Dendritic cell treated with granulocyte-macrophage colony-stimulating factor and Interleukin-4, amounts not matched to agents 40 ng/mL and 50 ng/mL, for 4 days (primary cell): ENCODE results near the gene DPM3.

ENCODE experiments used
- H3K27ac Mint-ChIP-seq: one replicate; pipeline ENCODE4 v1.8.0; 2022; ENCODE audit warnings: mild to moderate bottlenecking, mixed read lengths
- H3K27me3 Mint-ChIP-seq: one replicate; pipeline ENCODE4 v1.8.0; 2022; ENCODE audit warnings: mild to moderate bottlenecking, mixed read lengths
- H3K36me3 Mint-ChIP-seq: one replicate; pipeline ENCODE4 v1.8.0; 2022; ENCODE audit warnings: low read depth, mixed read lengths
- H3K4me1 Mint-ChIP-seq: one replicate; pipeline ENCODE4 v1.8.0; 2022; ENCODE audit warnings: low read depth, mixed read lengths
- H3K4me3 Mint-ChIP-seq: one replicate; pipeline ENCODE4 v1.8.0; 2022; ENCODE audit warnings: mild to moderate bottlenecking, moderate library complexity, mixed read lengths
- H3K9me3 Mint-ChIP-seq: one replicate; pipeline ENCODE4 v1.8.0; 2022; ENCODE audit warnings: mixed read lengths
- intact Hi-C: fragments of 100-400 bp; cut with micrococcal nuclease; formaldehyde crosslinking; loops from one replicate; pipeline ENCODE4 v1.15.0; 2022

DPM3 gene

GRCh38 chr1:155103325-155103724 is 37.0 kb downstream of the DPM3 start:
- H3K27me3 Mint-ChIP-seq: peaks cover 26% of the 10 kb centered on the region
- peaks cover 37% of the 10 kb centered on the region for H3K4me1 Mint-ChIP-seq
- H3K9me3 Mint-ChIP-seq: no peaks in the 10 kb centered on the region
- intact Hi-C loops: loop anchor here (5.0 kb wide), 1 partner anchor 34 kb away; the partner anchor contains the start of gene SLC50A1
- H3K36me3 Mint-ChIP-seq: no peaks in the 10 kb centered on the region
- no peak overlapping the region for H3K4me3 Mint-ChIP-seq
- H3K27ac Mint-ChIP-seq: no peak overlapping the region

DNA sequence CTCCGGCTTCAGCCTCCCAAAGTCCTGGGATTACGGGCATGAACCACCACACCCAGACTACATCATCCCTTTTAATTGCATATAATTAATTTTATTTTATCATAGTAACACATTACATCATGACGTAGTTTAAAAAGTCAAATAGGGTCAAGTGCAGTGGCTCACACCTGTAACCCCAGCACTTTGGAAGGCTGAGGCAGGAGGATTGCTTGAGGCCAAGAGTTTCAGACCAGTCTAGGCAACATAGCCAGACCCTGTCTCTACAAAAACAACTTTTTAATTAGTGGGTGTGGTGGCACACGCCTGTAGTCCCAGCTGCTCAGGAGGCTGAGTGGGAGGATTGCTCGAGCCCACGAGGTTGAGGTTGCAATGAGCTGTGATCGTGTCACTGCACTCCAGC is 41.0 kb downstream of the DPM3 start:
- Mint-ChIP-seq H3K4me3 (no peak overlapping the region), H3K27me3 (peaks cover 41% of the 10 kb centered on the region), H3K36me3 (no peaks in the 10 kb centered on the region), H3K4me1 (peaks cover 23% of the 10 kb centered on the region), H3K9me3 (no peaks in the 10 kb centered on the region), H3K27ac (no peak overlapping the region)
- intact Hi-C loops: no loop called here

- H3K27me3 Mint-ChIP-seq: peaks cover 69% of the 10 kb centered on the region
- no peaks in the 10 kb centered on the region for H3K9me3 Mint-ChIP-seq
- H3K4me1 Mint-ChIP-seq: peaks cover 20% of the 10 kb centered on the region
- intact Hi-C loops: no loop called here
- no peak overlapping the region for H3K4me3 Mint-ChIP-seq
- H3K36me3 Mint-ChIP-seq: no peaks in the 10 kb centered on the region
- no peak overlapping the region for H3K27ac Mint-ChIP-seq
Measured at GRCh38 chr1:155094622-155094948, 45.7 kb downstream of the DPM3 start.

DNA sequence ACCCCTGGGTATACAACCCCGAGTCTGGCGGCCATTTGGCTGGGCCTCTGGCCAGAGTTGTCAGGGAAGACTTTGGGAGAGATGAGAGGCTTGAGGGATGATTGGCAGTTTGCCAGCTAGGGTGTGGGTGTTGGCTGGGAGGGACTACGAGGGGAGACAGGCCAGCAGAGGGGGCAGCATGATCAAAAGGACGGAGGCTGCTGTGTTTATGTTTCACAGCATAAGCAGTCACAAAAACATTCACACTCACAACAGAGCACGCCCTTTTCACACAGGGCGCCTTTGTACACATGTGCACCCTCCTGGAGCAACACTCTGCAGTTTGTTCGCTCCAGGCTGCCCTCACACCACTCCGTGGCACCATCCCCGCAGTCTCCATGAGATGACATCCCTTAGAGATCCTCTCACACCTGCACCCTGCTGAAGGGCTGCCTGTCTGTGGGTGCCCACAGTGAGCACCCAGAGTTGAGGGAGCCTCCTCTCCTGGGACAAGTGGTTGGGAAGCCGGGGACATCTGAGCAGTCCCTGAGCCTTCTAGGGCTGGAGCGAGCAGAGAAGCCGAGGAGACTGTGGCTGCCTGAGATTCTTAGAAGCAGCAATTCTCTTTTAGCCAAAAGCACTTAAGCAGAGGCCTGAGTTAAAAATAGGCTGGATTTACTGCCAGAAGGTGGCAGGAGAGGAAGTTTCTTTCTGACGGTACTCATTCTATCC is 46.3 kb downstream of the DPM3 start:
- intact Hi-C loops: no loop called here
- H3K9me3 Mint-ChIP-seq: no peaks in the 10 kb centered on the region
- H3K4me3 Mint-ChIP-seq: no peak overlapping the region
- H3K4me1 Mint-ChIP-seq: peaks cover 20% of the 10 kb centered on the region
- no peak overlapping the region for H3K27ac Mint-ChIP-seq
- peaks cover 68% of the 10 kb centered on the region for H3K27me3 Mint-ChIP-seq
- no peaks in the 10 kb centered on the region for H3K36me3 Mint-ChIP-seq

DNA sequence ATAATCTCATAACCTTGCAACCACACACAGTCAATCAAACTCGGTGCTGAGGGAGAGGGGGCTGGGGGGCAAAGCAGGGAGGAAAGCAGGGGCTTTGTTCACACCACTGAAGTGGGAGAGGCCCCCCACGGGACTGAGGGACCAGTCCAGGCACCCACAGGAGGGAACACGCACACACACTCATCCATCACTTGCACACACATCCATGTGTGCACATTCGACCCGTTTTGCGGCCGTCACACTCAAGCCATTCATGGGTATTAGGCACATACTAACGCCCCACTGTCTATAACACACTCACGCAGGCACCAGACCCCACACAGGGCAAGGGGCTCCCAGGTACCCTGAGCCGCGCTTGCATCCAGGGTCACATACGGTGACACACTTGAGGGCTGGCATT is 47.7 kb downstream of the DPM3 start:
- no peaks in the 10 kb centered on the region for H3K36me3 Mint-ChIP-seq
- intact Hi-C loops: no loop called here
- H3K27ac Mint-ChIP-seq: no peak overlapping the region
- H3K27me3 Mint-ChIP-seq: peaks cover 65% of the 10 kb centered on the region
- no peak overlapping the region for H3K4me3 Mint-ChIP-seq
- peaks cover 20% of the 10 kb centered on the region for H3K4me1 Mint-ChIP-seq
- H3K9me3 Mint-ChIP-seq: no peaks in the 10 kb centered on the region

DNA sequence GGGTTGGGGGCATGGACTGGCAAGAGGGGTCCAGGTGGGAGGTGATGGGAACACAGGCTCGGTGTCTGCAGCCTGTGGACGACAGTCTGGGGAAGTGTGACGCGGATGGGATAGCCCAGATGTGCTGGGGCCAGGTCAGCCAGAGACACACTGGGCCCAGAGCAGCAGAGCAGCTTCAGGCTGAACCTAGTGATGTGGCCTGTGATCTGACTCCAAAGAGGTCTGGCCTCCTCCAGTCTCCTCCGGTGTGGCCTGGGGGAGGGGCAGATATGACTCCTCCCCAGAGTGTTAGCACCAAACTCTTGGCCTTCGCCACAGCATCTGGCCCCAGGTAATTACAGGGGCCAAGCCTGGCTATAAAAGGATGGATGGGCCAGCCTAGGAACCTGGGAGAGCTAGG is 48.2 kb downstream of the DPM3 start:
- no peaks in the 10 kb centered on the region for H3K9me3 Mint-ChIP-seq
- no peaks in the 10 kb centered on the region for H3K36me3 Mint-ChIP-seq
- no peak overlapping the region for H3K4me3 Mint-ChIP-seq
- H3K27ac Mint-ChIP-seq: no peak overlapping the region
- peaks cover 64% of the 10 kb centered on the region for H3K27me3 Mint-ChIP-seq
- H3K4me1 Mint-ChIP-seq: peaks cover 22% of the 10 kb centered on the region
- intact Hi-C loops: no loop called here

DNA sequence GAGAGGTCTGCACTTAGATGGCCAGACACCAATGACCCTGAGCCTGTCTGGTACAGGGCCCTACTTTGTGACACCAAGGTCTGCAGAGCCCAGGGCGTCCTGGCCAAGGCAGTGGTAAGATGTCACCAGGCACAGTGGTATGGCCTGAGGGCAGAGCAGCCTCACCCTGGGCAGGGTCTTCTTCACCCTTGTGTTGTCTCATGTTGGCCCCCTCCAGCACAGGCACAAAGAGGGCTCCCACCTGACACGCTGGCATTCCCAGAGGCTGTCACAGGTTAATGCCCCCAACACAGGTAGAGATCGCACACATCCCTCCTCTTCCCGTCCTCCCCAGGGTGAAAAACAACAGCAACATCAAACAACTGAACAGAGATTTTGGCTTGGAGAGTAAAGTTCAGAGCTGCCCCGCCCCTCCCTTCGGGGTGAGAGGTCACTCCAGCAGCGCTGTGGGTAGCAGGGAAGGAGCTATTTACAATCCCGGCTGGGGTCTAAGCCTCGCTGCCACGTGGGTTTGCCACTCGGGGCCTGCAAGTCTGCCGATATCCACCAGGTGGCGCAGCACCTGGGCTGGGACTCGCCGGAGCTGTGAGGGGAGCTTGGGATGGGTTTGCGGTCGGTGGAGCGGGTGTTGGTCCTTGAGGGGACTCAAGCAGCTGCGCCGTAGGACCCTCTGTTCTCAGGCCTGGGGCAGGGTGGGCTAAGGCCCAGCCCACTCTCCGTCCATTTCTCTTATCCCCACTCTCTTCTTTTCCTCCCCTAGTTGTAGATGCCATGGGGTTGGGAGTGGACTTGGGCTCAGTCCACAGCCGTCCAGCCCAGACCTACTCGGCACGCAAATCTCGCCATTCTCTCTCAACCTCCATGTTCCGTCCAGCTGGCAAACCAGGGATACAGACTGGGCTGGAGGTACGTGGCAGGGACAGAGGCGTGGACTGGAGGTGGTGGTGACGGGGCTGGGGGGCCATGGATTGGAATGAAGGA is 49.0 kb downstream of the DPM3 start:
- Mint-ChIP-seq H3K4me1 (peaks cover 29% of the 10 kb centered on the region), H3K27ac (no peak overlapping the region), H3K9me3 (no peaks in the 10 kb centered on the region), H3K27me3 (peaks cover 58% of the 10 kb centered on the region), H3K4me3 (no peak overlapping the region), H3K36me3 (no peaks in the 10 kb centered on the region)
- intact Hi-C loops: loop anchor here (1.0 kb wide), 1 partner anchor 76 kb away; no protein-coding TSS in a partner anchor
